ENCODE results near the gene LNX1. TPM values are rescaled to one million over a fixed set of nuclear protein-coding genes. Genes with fewer than 3 reads are reported as not detected.

The LNX1 gene
- total RNA-seq, 1 experiment from 2014 or later = 1.7 TPM

DNA sequence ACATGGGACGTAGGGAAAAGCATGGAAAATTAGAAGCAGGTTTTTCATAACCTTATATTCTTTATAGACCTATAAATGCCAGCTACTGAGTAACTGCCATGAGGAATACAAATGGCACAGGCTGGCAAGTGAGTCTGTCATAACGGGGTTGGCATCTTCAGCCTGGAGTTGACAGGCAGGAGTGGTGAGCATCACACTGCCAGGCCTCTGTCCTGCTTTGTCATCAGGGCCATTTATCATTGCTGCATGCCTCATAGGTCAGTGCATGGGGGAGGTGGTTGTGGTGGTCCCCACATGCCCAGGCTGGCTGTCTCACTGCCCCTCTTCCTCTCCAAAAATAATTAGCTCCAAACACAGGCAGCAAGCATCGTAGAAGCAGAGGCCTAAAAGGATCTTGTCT lies 72.5 kb downstream of the LNX1 start:
- Histone ChIP-seq H2BK15ac (ENCODE audit: low read depth, low read length) (no peak overlapping the region), H3K4me2 (ENCODE audit: insufficient read depth, insufficient read length, low read length) (no peak overlapping the region), H2BK5ac (ENCODE audit: insufficient read length, low read length) (no peak overlapping the region), H3K4me1 (ENCODE audit: insufficient read depth, low read length) (no peaks in the 10 kb centered on the region; the same call in 1 of the 2 replicates), H2BK12ac (ENCODE audit: insufficient read length, low read depth, low read length) (no peak overlapping the region), H3K79me2 (ENCODE audit: insufficient read depth, low read length) (no peaks in the 10 kb centered on the region), H3K18ac (ENCODE audit: insufficient read length, low read depth, low read length) (no peak overlapping the region), H2BK120ac (ENCODE audit: low read depth, low read length, poor library complexity, severe bottlenecking) (no peak overlapping the region), H2AFZ (ENCODE audit: low read length) (no peak overlapping the region), H3K79me1 (ENCODE audit: insufficient read depth, low read depth, low read length, poor library complexity, severe bottlenecking) (no peaks in the 10 kb centered on the region), H3K9me3 (ENCODE audit: control insufficient read depth, low read depth, low read length) (no peaks in the 10 kb centered on the region), H3K14ac (ENCODE audit: insufficient read depth, low read length) (no peak overlapping the region), H4K5ac (ENCODE audit: insufficient read length, low read depth, low read length) (no peak overlapping the region), H3K4ac (ENCODE audit: low read depth, low read length) (no peak overlapping the region), H3K27me3 (ENCODE audit: insufficient read depth, low read length) (no peaks in the 10 kb centered on the region), H3K27ac (ENCODE audit: insufficient read length, low read depth, low read length) (no peak overlapping the region), H4K20me1 (ENCODE audit: control insufficient read depth, insufficient read depth, insufficient read length) (no peaks in the 10 kb centered on the region), H3K56ac (ENCODE audit: insufficient read length, low read depth, low read length) (no peak overlapping the region), H3K23ac (ENCODE audit: insufficient read length, low read depth, low read length) (no peak overlapping the region), H2BK20ac (ENCODE audit: low read depth, low read length, poor library complexity, severe bottlenecking) (no peak overlapping the region), H3T11ph (ENCODE audit: low read length) (no peak overlapping the region), H4K8ac (replicated peaks; ENCODE audit: insufficient read length, low read depth, low read length) (no peak overlapping the region), H4K91ac (ENCODE audit: insufficient read length, low read depth, low read length) (no peak overlapping the region), H3K23me2 (ENCODE audit: insufficient read length, low read depth, low read length, poor library complexity, severe bottlenecking) (no peaks in the 10 kb centered on the region), H2AK5ac (ENCODE audit: insufficient read length, low read length) (no peak overlapping the region), H3K9ac (ENCODE audit: extremely low read depth, insufficient read length, low read length) (no peak overlapping the region)
- no CpG with 5 or more reads among the region's 3 CpGs for WGBS (ENCODE audit: extremely low coverage, insufficient read length, low lambda C conversion rate)
- TF ChIP-seq, protein P1, sequence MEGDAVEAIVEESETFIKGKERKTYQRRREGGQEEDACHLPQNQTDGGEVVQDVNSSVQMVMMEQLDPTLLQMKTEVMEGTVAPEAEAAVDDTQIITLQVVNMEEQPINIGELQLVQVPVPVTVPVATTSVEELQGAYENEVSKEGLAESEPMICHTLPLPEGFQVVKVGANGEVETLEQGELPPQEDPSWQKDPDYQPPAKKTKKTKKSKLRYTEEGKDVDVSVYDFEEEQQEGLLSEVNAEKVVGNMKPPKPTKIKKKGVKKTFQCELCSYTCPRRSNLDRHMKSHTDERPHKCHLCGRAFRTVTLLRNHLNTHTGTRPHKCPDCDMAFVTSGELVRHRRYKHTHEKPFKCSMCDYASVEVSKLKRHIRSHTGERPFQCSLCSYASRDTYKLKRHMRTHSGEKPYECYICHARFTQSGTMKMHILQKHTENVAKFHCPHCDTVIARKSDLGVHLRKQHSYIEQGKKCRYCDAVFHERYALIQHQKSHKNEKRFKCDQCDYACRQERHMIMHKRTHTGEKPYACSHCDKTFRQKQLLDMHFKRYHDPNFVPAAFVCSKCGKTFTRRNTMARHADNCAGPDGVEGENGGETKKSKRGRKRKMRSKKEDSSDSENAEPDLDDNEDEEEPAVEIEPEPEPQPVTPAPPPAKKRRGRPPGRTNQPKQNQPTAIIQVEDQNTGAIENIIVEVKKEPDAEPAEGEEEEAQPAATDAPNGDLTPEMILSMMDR (conservative IDR thresholded peaks at IDR 0.05) = no peak
- Mint-ChIP-seq H3K9me3 (no peaks in the 10 kb centered on the region), H3K27me3 (ENCODE audit: low read depth) (no peaks in the 10 kb centered on the region), H3K4me1 (peaks cover 18 to 28% of the 10 kb centered on the region in 2 experiments), H3K36me3 (ENCODE audit: insufficient read depth in 1 of 3, low read depth in 3 of 3) (no peaks in the 10 kb centered on the region), H3K4me3 (no peak overlapping the region), H3K27ac (no peak overlapping the region)
- DNase-seq = no peak
